GM19395 (cell line): ENCODE data around the gene TRIP13.

Experiments
- ATAC-seq: cut with Tn5 transposase; IDR thresholded peaks from one replicate; pipeline ENCODE4 v1.9.1; 2021; ENCODE audit warnings: mild to moderate bottlenecking, moderate library complexity; ENCODE audit not compliant: unreplicated experiment

TRIP13 gene

DNA sequence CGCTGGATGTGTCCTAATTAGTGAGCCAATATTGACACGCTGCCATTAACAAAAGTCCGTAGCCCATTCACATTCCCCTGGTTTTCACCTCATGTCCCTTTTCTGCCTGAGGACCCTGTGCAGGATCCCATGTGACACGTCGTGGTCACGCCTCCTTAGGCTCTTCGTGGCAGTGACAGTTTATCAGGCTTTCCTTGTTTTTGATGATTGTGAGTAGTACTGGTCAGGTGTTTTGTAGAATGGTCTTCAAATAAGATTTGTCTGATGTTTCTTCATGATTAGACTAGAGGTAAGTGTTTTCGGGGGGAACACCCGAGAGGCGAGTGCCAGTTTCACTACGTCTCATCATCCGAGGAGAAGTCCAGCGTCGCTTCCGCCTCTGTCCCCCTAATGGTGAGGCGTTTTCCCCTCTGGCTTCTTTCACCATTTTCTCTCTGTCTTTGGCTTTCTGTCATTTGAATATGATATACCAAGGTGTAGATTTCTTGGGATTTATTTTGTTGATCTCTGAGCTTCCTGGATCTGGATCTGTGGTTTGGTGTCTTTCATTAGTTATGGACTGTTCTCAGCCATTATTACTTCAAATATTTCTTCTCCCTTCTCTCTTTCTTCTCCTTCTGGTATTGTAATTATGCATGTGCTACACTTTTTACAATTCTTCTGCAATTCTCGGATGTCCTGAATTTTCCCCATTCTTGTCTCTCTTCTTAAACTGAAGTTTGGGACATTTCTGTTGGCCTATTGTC, 57.3 kb downstream of the TRIP13 start:
- ATAC-seq = no peak

DNA sequence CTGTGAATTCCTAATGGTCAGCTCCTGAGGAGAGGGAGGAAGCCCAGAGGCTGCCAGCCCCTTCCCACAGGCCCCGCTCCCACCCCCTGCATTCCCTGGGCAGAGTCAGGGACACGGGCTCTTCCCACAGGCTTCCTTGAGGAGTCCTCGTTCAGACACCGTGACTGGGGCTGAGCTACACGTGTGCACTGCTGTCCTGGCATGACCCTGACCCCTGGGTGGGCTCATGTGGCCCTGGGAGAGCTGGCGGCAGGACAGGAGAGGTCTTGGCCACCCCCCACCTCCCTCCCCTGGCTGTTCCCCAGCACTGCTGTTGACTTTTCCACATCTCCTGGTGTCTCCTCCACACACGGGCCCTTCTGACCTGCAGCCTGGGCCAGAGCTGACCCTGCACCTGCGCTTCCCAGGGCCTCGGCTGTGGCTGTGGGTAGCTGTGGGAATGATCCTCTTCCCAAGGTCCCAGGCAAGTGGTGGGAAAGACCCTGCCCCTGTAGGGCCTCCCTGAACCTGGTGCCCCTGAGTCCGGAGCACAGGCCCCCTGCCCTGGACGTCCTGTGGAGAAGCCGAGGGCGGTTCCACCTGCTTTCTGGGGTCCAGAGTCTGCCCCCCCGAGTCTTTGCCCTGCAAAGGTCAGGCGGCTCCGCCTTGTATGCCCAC, 59.4 kb downstream of the TRIP13 start:
- no peak for ATAC-seq

DNA sequence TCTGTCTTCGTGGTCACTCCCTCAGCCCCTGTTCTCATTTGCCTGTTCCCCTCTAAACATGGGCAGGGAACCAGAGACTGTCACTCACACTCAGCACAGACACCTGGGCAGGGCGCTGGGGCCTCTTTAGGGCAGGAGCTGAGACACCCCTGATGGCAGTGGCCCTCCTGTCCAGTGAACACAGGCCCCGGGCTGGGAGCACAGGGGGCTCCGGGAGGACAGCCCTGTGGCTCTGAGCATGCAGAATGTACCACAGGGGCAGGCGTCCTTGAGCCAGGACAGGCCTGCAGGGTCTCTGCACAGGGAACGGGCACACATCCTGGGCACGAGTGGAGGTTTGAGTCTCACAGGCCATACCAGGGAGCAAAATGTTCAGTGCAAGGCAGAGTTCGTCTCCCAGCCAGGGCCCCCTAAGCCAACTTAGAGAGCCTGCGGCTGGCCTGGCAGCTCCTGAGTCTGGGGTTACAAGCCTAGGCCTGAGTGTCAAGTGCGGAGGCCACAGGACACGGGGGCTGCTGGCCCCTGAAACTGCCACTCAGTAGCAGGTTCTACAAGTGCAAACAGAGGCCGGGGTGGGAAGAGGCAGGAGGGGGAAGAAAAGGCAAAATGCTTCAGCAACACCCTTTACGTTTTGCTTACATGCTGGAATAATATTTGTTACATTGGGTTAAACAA, 60.0 kb downstream of the TRIP13 start:
- no peak for ATAC-seq

DNA sequence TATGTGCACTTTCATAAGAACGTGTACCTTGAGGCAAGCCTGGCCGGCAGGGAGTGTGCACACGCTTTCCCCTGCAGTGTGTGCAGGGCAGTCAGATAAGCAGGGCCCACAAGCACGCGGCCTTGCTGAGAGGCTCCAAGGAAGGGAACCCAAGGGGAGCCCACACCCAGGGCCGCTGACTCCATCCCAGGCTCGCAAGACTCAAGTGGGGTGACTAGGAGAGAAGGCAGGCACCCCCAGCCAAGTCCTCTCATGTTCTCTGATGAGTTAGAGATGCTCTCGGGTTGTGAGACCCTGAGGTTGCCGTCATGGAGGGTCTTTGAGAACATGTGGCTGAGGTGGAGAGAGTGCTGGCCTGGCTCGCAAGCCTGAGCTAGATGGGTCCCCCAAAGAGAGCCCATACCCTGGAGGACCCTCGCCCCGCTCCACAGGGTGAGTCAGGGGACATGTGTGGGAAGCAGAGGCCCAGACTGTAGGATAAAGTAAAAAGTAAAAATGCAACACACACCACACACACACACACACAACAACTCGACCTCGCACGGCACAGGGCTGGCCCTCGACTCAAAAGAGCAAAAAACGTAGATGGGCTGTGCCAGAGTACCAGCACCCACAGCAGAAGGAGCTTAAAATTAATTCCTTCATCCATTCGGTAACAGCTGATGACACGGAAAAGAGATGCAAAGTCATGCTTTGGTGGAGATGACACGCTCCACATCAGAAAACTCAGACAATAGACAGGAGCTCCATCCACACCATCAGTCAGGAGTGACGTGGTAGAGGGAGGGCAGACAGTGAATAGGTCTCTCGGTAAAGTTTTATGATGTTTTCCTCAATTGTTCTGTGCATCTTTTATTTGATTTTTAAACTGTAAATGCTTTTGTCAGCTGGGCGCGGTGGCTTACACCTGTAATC, 61.1 kb downstream of the TRIP13 start:
- ATAC-seq = no peak

DNA sequence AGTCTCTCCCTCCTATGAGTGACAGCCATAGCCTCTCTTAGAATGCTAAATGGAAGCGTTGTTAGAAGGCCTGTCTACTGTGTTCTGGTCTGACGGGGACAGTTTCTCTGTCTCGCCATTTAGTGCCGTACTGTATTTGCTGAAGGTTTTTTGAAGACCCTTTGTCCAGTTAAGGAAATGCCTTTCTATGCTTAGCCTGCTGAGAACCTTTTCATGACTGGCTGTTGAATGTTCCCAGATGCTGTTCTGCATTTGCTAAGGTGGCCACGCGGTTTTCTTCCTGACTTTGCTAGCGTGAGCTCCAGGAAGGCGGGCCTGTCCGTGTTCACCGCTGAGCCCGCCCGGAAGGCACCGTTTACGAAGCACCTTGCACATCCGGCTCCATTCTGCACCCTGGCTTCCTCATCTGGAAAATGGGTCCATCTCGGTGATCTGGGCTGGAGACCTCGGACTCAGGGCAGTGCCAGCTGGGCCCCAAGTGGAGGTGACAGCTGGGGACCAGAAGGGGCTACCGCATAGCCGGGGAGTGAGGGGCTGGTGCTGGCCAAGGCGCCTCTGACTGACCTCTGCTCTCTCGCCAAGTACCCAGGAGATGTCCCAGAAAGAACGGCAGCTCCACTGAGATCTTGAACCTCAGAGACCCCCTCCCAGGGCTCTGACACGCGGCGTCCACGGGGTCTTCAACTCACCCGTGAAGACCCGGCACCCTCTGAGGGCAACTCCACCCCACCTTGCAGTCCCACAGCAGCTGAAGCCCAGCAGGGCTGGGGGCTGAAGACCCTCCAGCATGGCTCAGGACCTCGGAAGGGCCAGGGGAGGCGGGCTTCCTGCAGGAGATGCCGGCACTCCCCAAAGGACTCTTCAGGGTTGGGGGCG, 63.4 kb downstream of the TRIP13 start:
- no peak for ATAC-seq

DNA sequence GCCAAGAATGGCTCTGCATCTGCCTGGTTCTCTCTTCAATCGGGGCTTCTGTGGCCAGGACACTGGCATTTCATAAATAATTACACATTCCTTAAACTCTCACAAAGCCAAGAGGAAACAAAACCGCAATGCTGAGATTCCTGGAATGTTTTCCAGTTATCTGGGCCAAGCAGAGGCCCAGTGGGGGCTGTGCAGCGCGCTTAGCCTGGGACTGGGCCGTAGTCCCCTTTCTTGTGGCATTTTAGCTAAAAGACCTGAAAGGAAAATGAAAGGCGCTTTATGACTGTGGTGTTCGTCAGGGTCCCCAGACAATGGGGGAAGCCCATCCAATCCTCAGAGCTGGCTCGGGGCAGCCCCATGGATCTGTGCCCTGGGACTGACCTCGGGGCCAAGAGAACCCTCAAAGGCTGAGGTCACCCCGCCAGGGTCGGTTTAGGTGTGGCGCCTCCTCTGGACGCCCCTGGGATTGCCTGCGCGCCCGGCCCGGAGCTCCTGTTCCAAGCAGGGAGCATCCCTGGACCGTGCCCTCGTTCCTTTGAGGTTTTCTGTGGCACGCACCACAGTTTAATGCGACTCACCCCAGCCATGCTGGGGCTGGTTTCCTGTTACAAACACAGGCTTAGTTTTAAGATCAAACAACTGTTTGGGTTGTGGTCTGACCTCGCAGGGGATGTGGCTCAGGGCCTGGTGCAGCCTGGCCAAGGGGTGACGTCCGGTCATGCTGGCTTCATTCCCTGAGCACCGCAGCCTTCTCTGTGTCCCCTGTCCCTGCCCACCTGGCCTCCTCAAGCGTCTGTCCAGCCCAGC, 64.5 kb downstream of the TRIP13 start:
- peak; percentile 71 for ATAC-seq

DNA sequence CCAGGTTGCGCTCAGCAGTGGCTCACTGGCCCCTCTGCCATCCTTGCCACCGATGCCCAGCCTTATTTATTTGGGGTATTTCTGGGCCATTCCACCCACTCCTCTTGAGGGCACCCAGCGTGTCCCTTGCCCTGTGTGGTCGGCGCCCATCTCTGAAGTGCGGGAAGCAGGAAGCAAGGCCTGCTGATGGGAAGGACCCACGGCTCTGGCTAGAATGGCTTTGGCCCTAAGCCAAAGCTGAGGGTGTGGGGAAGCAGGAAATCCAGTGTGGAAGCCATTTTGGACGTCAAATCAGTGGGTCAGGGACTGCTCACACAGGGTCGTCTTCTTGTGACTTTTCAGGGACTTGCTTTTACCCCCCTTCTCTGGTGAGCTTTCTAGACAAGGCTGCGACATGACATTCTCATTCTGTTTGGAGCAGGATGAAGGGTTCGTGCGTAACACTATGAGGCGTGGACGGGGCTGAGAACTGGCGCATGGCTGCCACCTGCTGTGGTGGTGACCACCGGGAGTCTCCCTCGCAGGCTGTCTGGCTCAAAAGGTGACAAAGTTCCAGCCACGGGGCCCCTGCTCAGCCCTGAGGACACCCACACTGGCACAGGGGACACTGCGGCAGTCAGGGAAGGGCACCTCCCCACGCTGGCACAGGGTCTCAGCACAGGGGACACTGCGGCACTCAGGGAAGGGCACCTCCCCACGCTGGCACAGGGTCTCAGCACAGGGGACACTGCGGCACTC, 65.2 kb downstream of the TRIP13 start:
- ATAC-seq = no peak

DNA sequence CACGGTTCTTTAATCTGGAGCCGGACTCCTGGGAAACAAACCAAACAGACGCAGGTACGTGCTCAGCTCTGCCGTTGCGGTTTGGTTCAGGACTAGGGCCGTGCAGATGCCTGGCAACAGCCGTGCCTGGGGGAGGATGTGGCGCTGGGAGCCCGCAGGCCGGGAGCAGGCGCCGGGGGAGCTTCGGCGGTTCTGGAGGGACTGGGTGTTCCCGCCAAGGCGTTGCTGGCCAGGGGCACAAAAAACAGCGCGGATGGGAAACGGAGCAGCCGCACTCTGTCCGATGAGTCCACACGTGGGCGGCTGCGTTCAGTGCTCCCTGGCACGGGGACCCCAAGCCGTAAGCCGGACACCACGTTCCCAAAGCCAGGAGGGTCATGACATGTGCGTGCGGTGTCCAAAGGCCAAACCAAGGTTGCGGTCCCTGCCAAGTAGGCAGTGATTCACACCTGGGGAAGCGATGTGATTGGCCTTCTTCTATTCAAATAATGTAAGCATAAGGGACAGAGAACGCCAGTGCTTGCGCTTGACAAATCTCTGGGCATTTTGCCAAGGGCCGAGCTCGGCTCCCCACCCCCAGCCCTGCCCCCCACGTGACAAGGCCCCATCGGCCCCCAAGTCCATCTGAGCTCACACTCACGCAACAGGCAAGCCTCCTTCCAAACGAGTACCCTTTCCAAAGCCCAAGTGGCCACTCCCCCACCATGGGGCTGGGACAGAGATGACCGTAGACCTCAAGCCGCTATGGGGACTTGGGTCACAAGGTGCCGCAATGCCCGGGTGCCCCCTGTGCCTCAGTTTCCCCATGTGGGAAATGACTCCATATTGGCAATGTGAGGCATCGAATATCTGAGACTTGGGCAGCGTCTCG, 66.3 kb downstream of the TRIP13 start:
- ATAC-seq = no peak

DNA sequence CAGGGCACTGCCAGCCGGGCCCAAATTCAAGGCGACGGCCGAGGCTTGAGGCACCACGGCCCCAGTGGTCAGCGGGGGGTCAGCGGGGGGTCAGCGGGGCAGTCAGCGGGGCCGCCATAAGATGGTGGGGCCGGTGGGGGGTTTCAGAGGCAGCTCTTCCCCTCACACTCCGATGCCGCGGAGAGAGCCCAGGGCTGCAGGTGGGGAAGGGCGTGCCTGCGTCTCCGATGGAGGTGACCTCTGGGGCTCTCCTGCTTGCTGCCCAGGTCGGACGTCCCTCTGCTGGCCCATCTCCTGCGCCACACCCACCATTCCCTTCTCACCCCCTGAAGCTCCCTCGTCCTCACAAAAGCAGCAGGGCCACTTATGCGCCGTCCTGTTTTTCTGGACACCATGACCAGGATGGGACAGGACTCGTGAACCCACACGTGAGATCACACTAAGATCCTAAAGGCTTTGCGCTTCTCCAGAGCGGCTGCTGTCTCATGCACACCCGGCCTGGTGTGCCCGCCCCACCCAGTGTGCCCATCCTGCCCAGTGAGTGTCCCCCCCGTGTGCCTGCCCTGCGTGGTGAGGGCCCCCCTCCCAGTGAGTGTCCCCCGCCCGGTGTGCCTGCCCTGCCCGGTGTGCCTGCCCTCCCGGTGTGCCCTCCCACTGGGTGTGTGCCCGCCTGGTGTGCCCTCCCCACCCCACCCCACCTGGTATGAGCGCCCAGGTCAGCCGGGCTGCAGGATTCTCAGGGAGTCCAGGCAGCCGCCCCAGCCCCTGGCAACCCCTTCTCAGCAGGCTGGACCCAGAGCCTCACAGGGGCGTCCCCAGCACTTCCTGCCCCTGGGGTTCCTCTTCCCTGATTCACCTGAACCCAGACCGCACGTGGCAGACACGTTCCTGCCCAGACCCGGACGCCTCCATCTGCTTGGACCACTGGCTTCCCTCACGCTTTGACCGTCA, 67.2 kb downstream of the TRIP13 start:
- no peak for ATAC-seq

DNA sequence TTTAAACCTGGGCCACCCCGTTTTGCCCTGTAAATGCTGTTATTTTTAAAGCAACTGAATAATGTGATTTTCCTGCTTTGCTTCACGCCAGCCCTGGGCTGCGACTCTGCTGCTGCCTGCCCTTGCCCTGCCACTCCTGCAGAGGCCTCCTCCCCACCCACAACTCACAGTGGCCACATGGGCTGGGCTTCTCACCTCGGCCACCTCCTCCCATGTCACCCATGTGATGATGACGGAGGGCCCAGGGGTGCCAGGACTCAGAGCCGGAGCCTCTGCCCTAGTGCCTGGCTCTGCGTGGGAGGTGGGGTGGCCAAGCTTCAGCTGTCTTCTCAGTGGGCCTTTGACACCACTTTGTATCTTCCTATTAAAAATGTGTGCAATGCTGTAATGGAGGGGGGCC, 67.9 kb downstream of the TRIP13 start:
- no peak for ATAC-seq

DNA sequence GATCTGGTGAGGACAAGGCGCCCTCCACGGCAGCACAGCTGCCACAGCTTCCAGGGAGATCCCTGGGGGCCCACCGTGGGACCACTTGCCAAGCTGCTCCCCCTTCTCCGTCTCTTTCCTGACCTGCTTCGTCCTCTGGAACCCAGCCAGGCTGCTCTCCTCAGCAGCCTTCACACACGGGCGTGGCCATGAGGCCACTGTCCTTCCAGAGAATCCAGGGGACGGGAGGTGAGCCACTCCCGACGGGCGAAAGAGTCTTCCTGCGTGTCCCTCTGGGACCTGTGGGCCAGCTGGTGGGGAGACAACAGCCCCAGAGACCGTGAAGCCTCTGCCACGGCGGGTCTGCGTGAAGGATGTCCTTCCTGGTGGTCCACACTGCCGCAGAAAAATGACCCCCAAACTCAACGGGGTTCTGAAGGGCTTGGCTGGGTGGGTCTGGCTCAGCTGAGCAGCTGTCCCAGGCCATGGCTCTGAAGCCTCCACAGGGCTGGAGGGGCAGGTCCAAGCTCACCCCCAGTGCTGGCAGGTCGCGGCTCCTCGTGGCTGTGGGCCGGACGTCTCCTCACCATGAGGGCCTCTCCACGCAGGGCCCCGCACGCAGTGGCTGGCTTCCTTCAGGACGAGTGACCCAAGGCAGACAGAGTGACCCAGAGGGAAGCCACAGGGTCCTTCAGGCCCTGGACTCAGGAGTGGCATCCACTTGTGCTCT, 68.5 kb downstream of the TRIP13 start:
- ATAC-seq = no peak

DNA sequence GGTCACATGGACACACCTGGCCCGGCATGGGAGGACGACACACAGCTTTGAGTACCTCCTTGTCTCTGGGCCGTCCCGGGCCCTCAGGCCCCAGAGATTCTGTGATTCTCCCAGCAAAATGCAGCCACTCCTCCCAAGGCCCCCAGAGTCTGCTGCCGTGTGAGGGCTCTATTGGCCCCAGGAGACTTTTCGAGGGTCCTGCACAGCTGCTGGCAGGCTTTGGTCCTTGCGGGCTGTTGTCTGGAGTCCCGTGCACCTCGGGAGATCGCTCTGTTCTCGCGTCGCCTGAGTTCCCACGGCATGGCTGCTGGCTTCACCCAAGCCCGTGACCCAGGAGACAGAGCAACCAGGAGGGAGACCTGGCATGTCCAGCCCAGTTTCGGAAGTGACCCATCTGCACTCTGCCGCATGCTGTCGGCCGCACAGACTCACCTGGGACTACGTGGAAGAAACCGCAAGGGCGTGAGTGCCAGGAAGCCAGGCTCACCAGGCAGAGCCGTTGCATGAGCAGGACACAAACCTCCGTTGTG, 69.1 kb downstream of the TRIP13 start:
- no peak for ATAC-seq

DNA sequence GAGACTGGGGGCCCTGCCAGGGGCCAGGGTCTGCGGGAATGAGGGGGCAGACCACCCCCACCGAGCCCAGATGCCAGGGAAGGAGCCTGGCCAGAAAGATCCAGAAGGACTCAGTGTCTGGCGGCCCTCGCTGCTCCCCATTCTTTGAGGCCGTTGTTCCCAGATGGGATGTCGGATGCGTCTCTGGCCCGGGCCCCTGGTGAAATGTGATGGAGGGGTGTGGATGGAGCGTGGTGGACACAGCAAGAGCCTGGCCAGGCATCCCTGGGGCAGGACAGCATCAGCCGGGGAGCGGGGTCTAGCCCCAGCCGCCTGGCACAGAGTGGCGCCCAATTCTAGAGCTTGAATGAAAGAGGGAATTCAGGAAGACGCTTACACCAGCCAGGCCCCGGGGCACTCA, 69.7 kb downstream of the TRIP13 start:
- ATAC-seq = no peak

DNA sequence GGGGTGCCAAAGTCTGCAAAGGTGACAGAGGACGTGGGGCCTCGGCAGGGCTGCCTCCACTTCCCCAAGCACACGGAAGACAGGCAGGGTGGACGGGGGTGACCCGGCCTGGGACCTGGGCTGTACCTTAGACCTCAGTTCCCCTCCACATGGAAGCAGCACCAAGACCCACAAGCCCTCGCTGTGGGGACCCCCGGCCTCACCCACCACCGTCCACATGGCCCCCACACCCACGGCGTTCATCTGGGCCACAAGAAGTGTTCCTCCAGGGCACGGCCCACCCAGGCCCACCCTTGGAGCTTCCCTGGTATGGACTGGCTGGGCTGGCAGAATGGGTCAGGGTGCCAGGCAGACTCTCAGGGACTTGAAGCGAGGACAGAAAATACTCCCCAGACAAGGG, 70.1 kb downstream of the TRIP13 start:
- ATAC-seq = no peak

DNA sequence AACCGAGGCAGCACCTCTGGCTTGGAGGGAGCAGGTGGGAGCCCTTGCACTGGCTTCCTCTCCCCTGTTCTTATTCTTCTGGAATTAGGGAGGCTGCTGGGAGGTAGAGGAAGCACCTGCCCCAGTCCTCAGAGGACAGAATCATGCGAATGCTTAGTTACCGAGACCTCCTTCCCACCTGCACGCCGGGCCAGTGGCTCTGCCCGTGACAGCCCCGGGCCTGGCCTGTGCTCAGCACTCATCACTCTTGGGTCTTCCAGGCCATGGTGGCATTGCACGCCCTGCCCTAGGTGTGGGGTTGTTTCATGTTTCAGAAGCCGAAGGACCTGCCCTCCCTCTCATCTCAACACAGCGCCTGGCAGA, 70.6 kb downstream of the TRIP13 start:
- no peak for ATAC-seq
